Progenitor cell of endocrine pancreas (in vitro differentiated cells): ENCODE measurements around the gene PTH2. TPM values are rescaled to one million over a fixed set of nuclear protein-coding genes. Genes with fewer than 3 reads are reported as not detected.
"Not testable (repeated sequence)": the region's sequence is repeated elsewhere in the genome, so short reads cannot be mapped to it uniquely, and the experiment has no call there.

Experiments
- DNase-seq: peaks from one replicate; pipeline ENCODE4 v3.0.0; 2021; ENCODE audit warnings: low spot score; ENCODE audit not compliant: unreplicated experiment
- H3K27ac Mint-ChIP-seq: 2 replicates; pipeline ENCODE4 v1.8.0; 2021; ENCODE audit warnings: mild to moderate bottlenecking, moderate library complexity, mixed read lengths
- H3K27me3 Mint-ChIP-seq: 2 replicates; pipeline ENCODE4 v1.8.0; 2021; ENCODE audit warnings: mixed read lengths
- H3K36me3 Mint-ChIP-seq: 2 replicates; pipeline ENCODE4 v1.8.0; 2022; ENCODE audit warnings: mixed read lengths; ENCODE audit not compliant: insufficient read depth
- H3K4me1 Mint-ChIP-seq: 2 replicates; pipeline ENCODE4 v1.8.0; 2021; ENCODE audit warnings: low read depth, mixed read lengths
- H3K4me3 Mint-ChIP-seq: 2 replicates; pipeline ENCODE4 v1.8.0; 2021; ENCODE audit warnings: low read depth, mild to moderate bottlenecking, moderate library complexity, mixed read lengths
- H3K9me3 Mint-ChIP-seq: 2 replicates; pipeline ENCODE4 v1.8.0; 2021; ENCODE audit warnings: low read depth, mixed read lengths
- CTCF ChIP-seq: fragments of 200-600 bp; sonication (generic); IDR thresholded peaks from one replicate; pipeline ENCODE4 v1.5.0; 2021; ENCODE audit warnings: antibody characterized with exemption, mild to moderate bottlenecking; ENCODE audit not compliant: unreplicated experiment
- total RNA-seq: library from RNA; stranded (reverse); gene quantifications from 2 replicates; pipeline ENCODE4 v1.2.1, GENCODE V29; 2021

PTH2 gene
- total RNA-seq, 1 donor from 2014 or later, result not detected

GRCh38 chr19:49447485-49448431 lies 24.5 kb upstream of the PTH2 start:
- Mint-ChIP-seq H3K9me3 (no peaks in the 10 kb centered on the region), H3K27ac (no peak overlapping the region), H3K4me1 (peaks cover 7% of the 10 kb centered on the region), H3K4me3 (no peak overlapping the region), H3K36me3 (peaks cover 7% of the 10 kb centered on the region), H3K27me3 (no peaks in the 10 kb centered on the region)
- DNase-seq, result no peak
- TF ChIP-seq CTCF, result no peak

GRCh38 chr19:49445997-49446396 lies 22.8 kb upstream of the PTH2 start:
- no peak for TF ChIP-seq CTCF
- Mint-ChIP-seq H3K27ac (peak overlapping the region; percentile 79), H3K9me3 (no peaks in the 10 kb centered on the region), H3K27me3 (peaks cover 14% of the 10 kb centered on the region), H3K4me3 (no peak overlapping the region), H3K4me1 (peaks cover 4% of the 10 kb centered on the region), H3K36me3 (peaks cover 7% of the 10 kb centered on the region)
- no peak for DNase-seq

- peaks cover 32% of the 10 kb centered on the region for H3K27me3 Mint-ChIP-seq
- H3K9me3 Mint-ChIP-seq, DNase-seq, H3K4me1 Mint-ChIP-seq, H3K36me3 Mint-ChIP-seq, H3K27ac Mint-ChIP-seq, H3K4me3 Mint-ChIP-seq: not testable (repeated sequence)
Observed at GRCh38 chr19:49444100-49444700, 21.0 kb upstream of the PTH2 start.

- Mint-ChIP-seq H3K27me3 (peaks cover 39% of the 10 kb centered on the region), H3K4me1 (peaks cover 4% of the 10 kb centered on the region), H3K36me3 (peaks cover 6% of the 10 kb centered on the region), H3K9me3 (no peaks in the 10 kb centered on the region), H3K27ac (peak overlapping the region; percentile 87), H3K4me3 (peak overlapping the region; percentile 75)
- DNase-seq, result peak; percentile 93
- peak; percentile 75 for TF ChIP-seq CTCF
Observed at GRCh38 chr19:49443366-49444099, 20.3 kb upstream of the PTH2 start.

- H3K9me3 Mint-ChIP-seq, result no peaks in the 10 kb centered on the region
- H3K27me3 Mint-ChIP-seq, result peaks cover 45% of the 10 kb centered on the region
- DNase-seq, result peak; percentile 71
- H3K4me1 Mint-ChIP-seq, result peaks cover 4% of the 10 kb centered on the region
- peak overlapping the region; percentile 75 for H3K4me3 Mint-ChIP-seq
- H3K36me3 Mint-ChIP-seq, result peaks cover 2% of the 10 kb centered on the region
- TF ChIP-seq CTCF, result no peak
- peak overlapping the region; percentile 87 for H3K27ac Mint-ChIP-seq
Observed at GRCh38 chr19:49442771-49443365, 19.6 kb upstream of the PTH2 start.
